IMR-90 (cell line): ENCODE results near the gene KRT82. TPM values are rescaled to one million over a fixed set of nuclear protein-coding genes. Genes with fewer than 3 reads are reported as not detected.

Source experiments
- ATAC-seq: fragments of 200-7000 bp; cut with Tn5 transposase; 2 replicates; pipeline ENCODE4 v1.9.1; 2020; ENCODE audit warnings: low read depth, mild to moderate bottlenecking, moderate library complexity
- BruUV-seq: library from RNA; stranded (reverse); fragments of 400-500 nt; replicated peaks from 2 replicates; lab custom pipeline; 2021; lab: Mats Ljungman, UMichigan
- CTCF ChIA-PET: fragments of 300-600 bp; formaldehyde crosslinking; extraction: SDS; loops from one replicate; lab custom pipeline; 2021; ENCODE audit warnings: antibody characterized with exemption; lab: Yijun Ruan, JAX
- POLR2A ChIA-PET: fragments of 300-600 bp; sonication (Branson Sonifier 250); formaldehyde crosslinking; loops from one replicate; lab custom pipeline; 2022; ENCODE audit warnings: antibody characterized with exemption; ENCODE audit not compliant: unreplicated experiment; lab: Charles Lee
- DNase-seq: peaks from one replicate; pipeline ENCODE4 v3.0.0; 2013
- H2AFZ ChIP-seq: replicated peaks from 2 replicates; pipeline ENCODE3; 2013; ENCODE audit warnings: low read length, mild to moderate bottlenecking; ENCODE audit not compliant: poor library complexity
- H2AK5ac ChIP-seq: 2 replicates; pipeline ENCODE4 v1.6.1; 2013; ENCODE audit warnings: low read depth, low read length, inconsistent platforms
- H2AK9ac ChIP-seq: replicated peaks from 2 replicates; pipeline ENCODE3; 2013; ENCODE audit warnings: mild to moderate bottlenecking, low read depth, low read length, moderate library complexity; ENCODE audit not compliant: poor library complexity
- H2BK120ac ChIP-seq: 2 replicates; pipeline ENCODE4 v1.6.1; 2013; ENCODE audit warnings: low read depth, low read length, inconsistent platforms
- H2BK15ac ChIP-seq: 3 replicates; pipeline ENCODE4 v1.6.1; 2013; ENCODE audit warnings: low read depth, low read length, inconsistent platforms
- H2BK20ac ChIP-seq: 2 replicates; pipeline ENCODE4 v1.6.1; 2013; ENCODE audit warnings: low read depth, mild to moderate bottlenecking, inconsistent platforms, low read length, moderate library complexity
- H2BK5ac ChIP-seq: 2 replicates; pipeline ENCODE4 v1.6.1; 2013; ENCODE audit warnings: mild to moderate bottlenecking, low read depth, low read length, inconsistent platforms; ENCODE audit not compliant: poor library complexity, severe bottlenecking
- H3K14ac ChIP-seq: replicated peaks from 2 replicates; pipeline ENCODE4 v1.6.1; 2013; ENCODE audit warnings: low read depth, low read length, inconsistent platforms
- H3K18ac ChIP-seq: 2 replicates; pipeline ENCODE4 v1.6.1; 2013; ENCODE audit warnings: low read depth, low read length, control low read depth
- H3K23ac ChIP-seq: 2 replicates; pipeline ENCODE4 v1.6.1; 2013; ENCODE audit warnings: low read depth, low read length, inconsistent platforms
- H3K27ac ChIP-seq: 2 replicates; pipeline ENCODE4 v1.5.1; 2013; ENCODE audit warnings: mild to moderate bottlenecking, control low read depth, low read length; ENCODE audit not compliant: insufficient read depth
- H3K27me3 ChIP-seq: 2 replicates; pipeline ENCODE4 v1.6.1; 2013; ENCODE audit warnings: low read length; ENCODE audit not compliant: control insufficient read depth, insufficient read depth
- H3K36me3 ChIP-seq: 2 replicates; pipeline ENCODE4 v1.6.1; 2013; ENCODE audit warnings: low read length, mixed read lengths; ENCODE audit not compliant: control insufficient read depth, insufficient read depth
- H3K4ac ChIP-seq: 2 replicates; pipeline ENCODE4 v1.6.1; 2013; ENCODE audit warnings: low read depth, low read length, inconsistent platforms
- H3K4me1 ChIP-seq: 2 replicates; pipeline ENCODE4 v1.6.1; 2013; ENCODE audit warnings: low read length, mixed read lengths; ENCODE audit not compliant: control insufficient read depth, insufficient read depth
- H3K4me2 ChIP-seq: 2 replicates; pipeline ENCODE4 v1.6.1; 2013; ENCODE audit warnings: low read depth, mild to moderate bottlenecking, control low read depth, low read length, moderate library complexity
- H3K4me3 ChIP-seq: 2 replicates; pipeline ENCODE4 v1.5.1; 2013; ENCODE audit warnings: low read depth, mild to moderate bottlenecking, control low read depth, low read length, moderate library complexity; ENCODE audit not compliant: insufficient read depth
- H3K56ac ChIP-seq: 2 replicates; pipeline ENCODE4 v1.6.1; 2013; ENCODE audit warnings: low read length, inconsistent platforms; ENCODE audit not compliant: insufficient read depth; ENCODE audit errors: extremely low read depth
- H3K79me1 ChIP-seq, 2 experiments: 2 replicates each; pipeline ENCODE4 v1.6.1; 2013; ENCODE audit warnings: low read length in 2 of 2, inconsistent platforms in 1 of 2, low read depth in 1 of 2
- H3K9ac ChIP-seq: 2 replicates; pipeline ENCODE4 v1.6.1; 2013; ENCODE audit warnings: low read depth, low read length, control low read depth
- H3K9me1 ChIP-seq: 2 replicates; pipeline ENCODE4 v1.6.1; 2013; ENCODE audit warnings: low read length, inconsistent platforms; ENCODE audit not compliant: insufficient read depth
- H3K9me3 ChIP-seq: 2 replicates; pipeline ENCODE4 v1.6.1; 2013; ENCODE audit warnings: low read length; ENCODE audit not compliant: control insufficient read depth, insufficient read depth
- H4K20me1 ChIP-seq: 2 replicates; pipeline ENCODE4 v1.6.1; 2013; ENCODE audit warnings: low read length, inconsistent platforms; ENCODE audit not compliant: insufficient read depth
- H4K5ac ChIP-seq: 2 replicates; pipeline ENCODE4 v1.6.1; 2013; ENCODE audit warnings: mild to moderate bottlenecking, low read depth, low read length, control low read depth
- H4K8ac ChIP-seq, 2 experiments: 2 replicates each; pipeline ENCODE4 v1.6.1; 2013; ENCODE audit warnings: low read depth in 2 of 2, low read length in 2 of 2, control low read depth in 1 of 2, inconsistent platforms in 1 of 2
- H4K91ac ChIP-seq: 2 replicates; pipeline ENCODE4 v1.6.1; 2013; ENCODE audit warnings: low read depth, low read length, inconsistent platforms; ENCODE audit not compliant: insufficient read depth
- BHLHE40 ChIP-seq: fragments of 150-350 bp; IDR thresholded peaks from 2 replicates; pipeline ENCODE4 v1.6.1; 2016; ENCODE audit warnings: mild to moderate bottlenecking, low read depth, low read length
- CHD1 ChIP-seq: IDR thresholded peaks from 2 replicates; pipeline ENCODE4 v1.6.1; 2012; ENCODE audit warnings: low read depth, low read length, improper control_type of control experiment
- CTCF ChIP-seq: conservative IDR thresholded peaks from 2 replicates; pipeline ENCODE4 v1.5.1; 2012; ENCODE audit warnings: mild to moderate bottlenecking, low read depth, low read length, improper control_type of control experiment
- FOS ChIP-seq: fragments of 150-350 bp; IDR thresholded peaks from 2 replicates; pipeline ENCODE4 v1.6.1; 2016; ENCODE audit warnings: low read depth, low read length
- MAFK ChIP-seq: IDR thresholded peaks from 2 replicates; pipeline ENCODE4 v1.6.1; 2012; ENCODE audit warnings: low read depth, low read length, improper control_type of control experiment
- MXI1 ChIP-seq: IDR thresholded peaks from 2 replicates; pipeline ENCODE4 v1.6.1; 2012; ENCODE audit warnings: low read depth, mild to moderate bottlenecking, low read length, moderate library complexity, borderline replicate concordance
- RAD21 ChIP-seq: IDR thresholded peaks from 2 replicates; pipeline ENCODE4 v1.6.1; 2012; ENCODE audit warnings: low read length, improper control_type of control experiment
- RCOR1 ChIP-seq: IDR thresholded peaks from 2 replicates; pipeline ENCODE4 v1.6.1; 2012; ENCODE audit warnings: mild to moderate bottlenecking, low read length, improper control_type of control experiment; ENCODE audit not compliant: insufficient replicate concordance
- RFX5 ChIP-seq: IDR thresholded peaks from 2 replicates; pipeline ENCODE4 v1.8.0; 2012; ENCODE audit warnings: low read depth, mild to moderate bottlenecking, low read length, moderate library complexity
- SMC3 ChIP-seq: fragments of 150-350 bp; IDR thresholded peaks from 2 replicates; pipeline ENCODE4 v1.6.1; 2016; ENCODE audit warnings: low read depth, mild to moderate bottlenecking, antibody characterized with exemption, low read length, moderate library complexity
- USF2 ChIP-seq: fragments of 150-350 bp; IDR thresholded peaks from 2 replicates; pipeline ENCODE4 v1.6.1; 2017; ENCODE audit warnings: mild to moderate bottlenecking, antibody characterized with exemption, low read length, low read depth
- WGBS, 2 experiments: methylation state at CpG; one replicate each; pipeline versions ENCODE4 v1.1.5 to v1.1.7; 2013; ENCODE audit warnings: missing lambda C conversion rate in 2 of 2; ENCODE audit not compliant: insufficient read length in 1 of 2; ENCODE audit errors: extremely low coverage in 2 of 2; 5-methylcytosine and 5-hydroxymethylcytosine counted together
- dilution Hi-C: fragments of 300-500 bp; cut with HindIII; formaldehyde crosslinking; loops from one replicate; pipeline ENCODE4 v1.14.3; 2018; ENCODE audit warnings: low sequenced_read_pairs; ENCODE audit not compliant: unreplicated experiment
- in situ Hi-C: fragments of 300-500 bp; cut with MboI; formaldehyde crosslinking; loops from 3 replicates; pipeline ENCODE4 v1.14.3; 2019; ENCODE audit warnings: low sequenced_read_pairs, inconsistent platforms, mixed read lengths
- intact Hi-C: fragments of 100-400 bp; cut with micrococcal nuclease; formaldehyde crosslinking; loops from 2 replicates; pipeline ENCODE4 v1.10.0; 2022
- polyA plus RNA-seq, 3 experiments: library from polyadenylated mRNA; depleted of rRNA; stranded (reverse); fragments of >200 nt; gene quantifications; 2 replicates each; pipeline ENCODE4 v1.2.3, GENCODE V29; 2012; ENCODE audit warnings: low replicate concordance in 1 of 3
- total RNA-seq: library from RNA; depleted of rRNA; stranded (reverse); fragments of >200 nt; gene quantifications from 2 replicates; pipeline ENCODE4 v1.2.3, GENCODE V29; 2012

The KRT82 gene
- total and polyA plus RNA-seq, 2 of the 4 experiments (the other 2 are of a cell fraction), result not detected

DNA sequence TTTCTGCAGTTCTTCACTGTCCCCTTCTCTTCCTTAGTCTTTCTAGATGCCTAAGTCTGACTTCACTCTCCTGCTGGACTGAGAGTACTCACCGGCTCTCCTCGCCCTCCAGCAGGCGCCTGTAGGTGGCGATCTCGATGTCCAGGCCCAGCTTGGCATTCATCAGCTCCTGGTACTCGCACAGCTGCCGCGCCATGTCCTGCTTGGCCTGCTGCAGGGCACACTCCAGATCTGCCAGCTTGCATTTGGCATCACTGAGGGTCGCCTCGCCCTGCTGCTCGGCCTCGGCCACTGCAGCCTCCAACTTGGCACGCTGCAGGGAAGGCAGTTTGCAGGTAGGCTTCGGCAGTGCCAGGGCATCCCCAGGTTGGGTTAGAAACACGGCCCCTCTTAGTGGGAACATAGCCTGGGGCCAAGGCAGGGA is 25.9 kb downstream of the KRT82 start:
- TF ChIP-seq SMC3, result peak; percentile 22; the same call in 1 of the 2 replicates
- no peak for TF ChIP-seq USF2
- TF ChIP-seq CTCF, result peak; percentile 40
- no peak for TF ChIP-seq RFX5
- TF ChIP-seq CHD1, result no peak
- TF ChIP-seq FOS, result no peak
- no peak for TF ChIP-seq MAFK
- no peak for TF ChIP-seq RCOR1
- no peak for TF ChIP-seq BHLHE40
- no peak for TF ChIP-seq MXI1
- TF ChIP-seq RAD21, result peak; percentile 30; the same call in 1 of the 2 replicates
- ChIA-PET POLR2A (no interaction called here), CTCF (interaction anchor here (0.7 to 1.0 kb wide), 2 partner anchors 12 to 495 kb away, joined by 3 read pairs; no protein-coding TSS in a partner anchor)
- intact Hi-C loops (no loop called here), dilution Hi-C loops (no loop called here), in situ Hi-C loops (no loop called here)
- no peaks in the 10 kb centered on the region for H4K20me1 ChIP-seq
- H3K23ac ChIP-seq, result no peak overlapping the region
- H3K18ac ChIP-seq, result no peak overlapping the region
- H2AFZ ChIP-seq, result no peak overlapping the region
- no peak overlapping the region for H3K14ac ChIP-seq
- no peak overlapping the region for H3K4ac ChIP-seq
- H2AK5ac ChIP-seq, result no peak overlapping the region
- no peak overlapping the region for H2BK5ac ChIP-seq
- no peak overlapping the region for H2BK15ac ChIP-seq
- no peak overlapping the region for H3K27ac ChIP-seq
- BruUV-seq, result no TSS peak
- ATAC-seq (peak; percentile 67), DNase-seq (no peak)
- WGBS, 2 experiments, result 56% methylated on average over 5 of the region's 15 CpGs; no CpG with 5 or more reads in 1 of the 2 experiments
- H4K91ac ChIP-seq, result no peak overlapping the region
- no peak overlapping the region for H3K4me3 ChIP-seq
- H3K9me3 ChIP-seq, result no peaks in the 10 kb centered on the region
- H3K56ac ChIP-seq, result no peak overlapping the region
- no peak overlapping the region for H2BK120ac ChIP-seq
- H4K8ac ChIP-seq, result no peak overlapping the region
- H2AK9ac ChIP-seq, result no peak overlapping the region
- no peak overlapping the region for H2BK20ac ChIP-seq
- no peak overlapping the region for H3K9ac ChIP-seq
- H3K4me1 ChIP-seq, result no peaks in the 10 kb centered on the region
- H3K9me1 ChIP-seq, result no peaks in the 10 kb centered on the region
- no peak overlapping the region for H4K5ac ChIP-seq
- H3K79me1 ChIP-seq, result no peaks in the 10 kb centered on the region
- no peaks in the 10 kb centered on the region for H3K36me3 ChIP-seq
- peaks cover 56% of the 10 kb centered on the region for H3K27me3 ChIP-seq
- H3K4me2 ChIP-seq, result no peak overlapping the region
